ENCODE data around the gene SPINT1. TPM values are rescaled to one million over a fixed set of nuclear protein-coding genes. Genes with fewer than 3 reads are reported as not detected.

The SPINT1 gene
- total and polyA plus RNA-seq, 2 of the 13 experiments (the other 11 are each of a cell fraction or from before 2014, with no cell fraction given) = 0.49 to 2.5 TPM

- TF ChIP-seq, protein P1, sequence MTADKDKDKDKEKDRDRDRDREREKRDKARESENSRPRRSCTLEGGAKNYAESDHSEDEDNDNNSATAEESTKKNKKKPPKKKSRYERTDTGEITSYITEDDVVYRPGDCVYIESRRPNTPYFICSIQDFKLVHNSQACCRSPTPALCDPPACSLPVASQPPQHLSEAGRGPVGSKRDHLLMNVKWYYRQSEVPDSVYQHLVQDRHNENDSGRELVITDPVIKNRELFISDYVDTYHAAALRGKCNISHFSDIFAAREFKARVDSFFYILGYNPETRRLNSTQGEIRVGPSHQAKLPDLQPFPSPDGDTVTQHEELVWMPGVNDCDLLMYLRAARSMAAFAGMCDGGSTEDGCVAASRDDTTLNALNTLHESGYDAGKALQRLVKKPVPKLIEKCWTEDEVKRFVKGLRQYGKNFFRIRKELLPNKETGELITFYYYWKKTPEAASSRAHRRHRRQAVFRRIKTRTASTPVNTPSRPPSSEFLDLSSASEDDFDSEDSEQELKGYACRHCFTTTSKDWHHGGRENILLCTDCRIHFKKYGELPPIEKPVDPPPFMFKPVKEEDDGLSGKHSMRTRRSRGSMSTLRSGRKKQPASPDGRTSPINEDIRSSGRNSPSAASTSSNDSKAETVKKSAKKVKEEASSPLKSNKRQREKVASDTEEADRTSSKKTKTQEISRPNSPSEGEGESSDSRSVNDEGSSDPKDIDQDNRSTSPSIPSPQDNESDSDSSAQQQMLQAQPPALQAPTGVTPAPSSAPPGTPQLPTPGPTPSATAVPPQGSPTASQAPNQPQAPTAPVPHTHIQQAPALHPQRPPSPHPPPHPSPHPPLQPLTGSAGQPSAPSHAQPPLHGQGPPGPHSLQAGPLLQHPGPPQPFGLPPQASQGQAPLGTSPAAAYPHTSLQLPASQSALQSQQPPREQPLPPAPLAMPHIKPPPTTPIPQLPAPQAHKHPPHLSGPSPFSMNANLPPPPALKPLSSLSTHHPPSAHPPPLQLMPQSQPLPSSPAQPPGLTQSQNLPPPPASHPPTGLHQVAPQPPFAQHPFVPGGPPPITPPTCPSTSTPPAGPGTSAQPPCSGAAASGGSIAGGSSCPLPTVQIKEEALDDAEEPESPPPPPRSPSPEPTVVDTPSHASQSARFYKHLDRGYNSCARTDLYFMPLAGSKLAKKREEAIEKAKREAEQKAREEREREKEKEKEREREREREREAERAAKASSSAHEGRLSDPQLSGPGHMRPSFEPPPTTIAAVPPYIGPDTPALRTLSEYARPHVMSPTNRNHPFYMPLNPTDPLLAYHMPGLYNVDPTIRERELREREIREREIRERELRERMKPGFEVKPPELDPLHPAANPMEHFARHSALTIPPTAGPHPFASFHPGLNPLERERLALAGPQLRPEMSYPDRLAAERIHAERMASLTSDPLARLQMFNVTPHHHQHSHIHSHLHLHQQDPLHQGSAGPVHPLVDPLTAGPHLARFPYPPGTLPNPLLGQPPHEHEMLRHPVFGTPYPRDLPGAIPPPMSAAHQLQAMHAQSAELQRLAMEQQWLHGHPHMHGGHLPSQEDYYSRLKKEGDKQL (CRISPR knock-in tag; IDR thresholded peaks at IDR 0.05; ENCODE audit: low read depth) = no peak
- TF ChIP-seq RBM39 (IDR thresholded peaks at IDR 0.05; ENCODE audit: low read depth, low read length, poor library complexity, severe bottlenecking) = peak; percentile 41
- TF ChIP-seq, protein P2, sequence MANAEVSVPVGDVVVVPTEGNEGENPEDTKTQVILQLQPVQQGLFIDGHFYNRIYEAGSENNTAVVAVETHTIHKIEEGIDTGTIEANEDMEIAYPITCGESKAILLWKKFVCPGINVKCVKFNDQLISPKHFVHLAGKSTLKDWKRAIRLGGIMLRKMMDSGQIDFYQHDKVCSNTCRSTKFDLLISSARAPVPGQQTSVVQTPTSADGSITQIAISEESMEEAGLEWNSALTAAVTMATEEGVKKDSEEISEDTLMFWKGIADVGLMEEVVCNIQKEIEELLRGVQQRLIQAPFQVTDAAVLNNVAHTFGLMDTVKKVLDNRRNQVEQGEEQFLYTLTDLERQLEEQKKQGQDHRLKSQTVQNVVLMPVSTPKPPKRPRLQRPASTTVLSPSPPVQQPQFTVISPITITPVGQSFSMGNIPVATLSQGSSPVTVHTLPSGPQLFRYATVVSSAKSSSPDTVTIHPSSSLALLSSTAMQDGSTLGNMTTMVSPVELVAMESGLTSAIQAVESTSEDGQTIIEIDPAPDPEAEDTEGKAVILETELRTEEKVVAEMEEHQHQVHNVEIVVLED (CRISPR knock-in tag; IDR thresholded peaks at IDR 0.05; ENCODE audit: borderline replicate concordance) = peak; percentile 99
- peak; percentile 99 for TF ChIP-seq ZFX (CRISPR knock-in tag; IDR thresholded peaks at IDR 0.05; ENCODE audit: low read depth)
- TF ChIP-seq ZNF234 (CRISPR knock-in tag; conservative IDR thresholded peaks at IDR 0.05) = no peak
- 0 out of 2 replicates have a peak, but pooled peaks have one; percentile 46 for TF ChIP-seq HOXA5 (CRISPR knock-in tag; IDR thresholded peaks at IDR 0.05)
- no peak for TF ChIP-seq ZBTB8A (CRISPR knock-in tag; IDR thresholded peaks at IDR 0.05; ENCODE audit: borderline replicate concordance, low read depth)
- TF ChIP-seq ZMYM4 (CRISPR knock-in tag; IDR thresholded peaks at IDR 0.05) = peak; percentile 62
- TF ChIP-seq KLF16 (CRISPR knock-in tag; IDR thresholded peaks at IDR 0.05) = peak in 1 of 2 experiments; percentile 6; a peak in 1 of 4 replicates
- no peak for TF ChIP-seq MTA3 (CRISPR knock-in tag; IDR thresholded peaks at IDR 0.05)
- TF ChIP-seq CREM (IDR thresholded peaks at IDR 0.05) = peak; percentile 99
- no peak for TF ChIP-seq CREM (CRISPR knock-in tag; IDR thresholded peaks at IDR 0.05)
- TF ChIP-seq ZNF235 (CRISPR knock-in tag; IDR thresholded peaks at IDR 0.05; ENCODE audit: borderline replicate concordance) = peak; percentile 81; the same call in 1 of the 2 replicates
- no peak for TF ChIP-seq HOXA9 (CRISPR knock-in tag; IDR thresholded peaks at IDR 0.05; ENCODE audit: borderline replicate concordance)
- TF ChIP-seq ZNF276 (CRISPR knock-in tag; IDR thresholded peaks at IDR 0.05; ENCODE audit: low read depth) = peak; percentile 58; the same call in 1 of the 2 replicates
- peak; percentile 77; the same call in 1 of the 2 replicates for TF ChIP-seq ZNF274 (CRISPR knock-in tag; IDR thresholded peaks at IDR 0.05)
- TF ChIP-seq ZNF367 (CRISPR knock-in tag; IDR thresholded peaks at IDR 0.05; ENCODE audit: borderline replicate concordance) = no peak
These were observed 36.6 kb upstream of the SPINT1 start, which contains the start of the genes DNAJC17 and ZFYVE19 (continued) for GRCh38 chr15:40807028-40807887.
